ENCODE data around the gene PARD3.

PARD3 gene

GRCh38 chr10:34697351-34698247, 117.5 kb downstream of the PARD3 start:
- TF ChIP-seq, protein P1, sequence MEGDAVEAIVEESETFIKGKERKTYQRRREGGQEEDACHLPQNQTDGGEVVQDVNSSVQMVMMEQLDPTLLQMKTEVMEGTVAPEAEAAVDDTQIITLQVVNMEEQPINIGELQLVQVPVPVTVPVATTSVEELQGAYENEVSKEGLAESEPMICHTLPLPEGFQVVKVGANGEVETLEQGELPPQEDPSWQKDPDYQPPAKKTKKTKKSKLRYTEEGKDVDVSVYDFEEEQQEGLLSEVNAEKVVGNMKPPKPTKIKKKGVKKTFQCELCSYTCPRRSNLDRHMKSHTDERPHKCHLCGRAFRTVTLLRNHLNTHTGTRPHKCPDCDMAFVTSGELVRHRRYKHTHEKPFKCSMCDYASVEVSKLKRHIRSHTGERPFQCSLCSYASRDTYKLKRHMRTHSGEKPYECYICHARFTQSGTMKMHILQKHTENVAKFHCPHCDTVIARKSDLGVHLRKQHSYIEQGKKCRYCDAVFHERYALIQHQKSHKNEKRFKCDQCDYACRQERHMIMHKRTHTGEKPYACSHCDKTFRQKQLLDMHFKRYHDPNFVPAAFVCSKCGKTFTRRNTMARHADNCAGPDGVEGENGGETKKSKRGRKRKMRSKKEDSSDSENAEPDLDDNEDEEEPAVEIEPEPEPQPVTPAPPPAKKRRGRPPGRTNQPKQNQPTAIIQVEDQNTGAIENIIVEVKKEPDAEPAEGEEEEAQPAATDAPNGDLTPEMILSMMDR (IDR thresholded peaks at IDR 0.05): no peak

DNA sequence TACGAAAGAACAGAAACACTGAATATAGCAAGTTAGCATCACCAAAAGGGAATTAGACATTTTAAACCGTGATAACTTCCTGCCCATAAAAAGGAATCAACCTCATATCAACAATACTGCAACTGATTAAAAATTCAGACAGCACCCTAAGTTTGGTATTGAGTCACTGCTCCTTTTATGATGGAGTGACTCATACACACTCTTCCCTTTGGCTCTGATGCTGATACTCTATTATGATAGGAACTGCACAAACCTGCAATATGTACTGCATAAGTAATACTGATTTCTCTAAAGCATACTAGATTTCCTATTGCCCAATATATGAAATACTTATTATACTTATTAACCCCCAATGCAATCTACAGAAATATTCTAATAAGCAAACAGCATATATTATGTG, 118.7 kb downstream of the PARD3 start:
- TF ChIP-seq, protein P1 (IDR thresholded peaks at IDR 0.05): no peak

GRCh38 chr10:34690383-34691049, 124.6 kb downstream of the PARD3 start:
- TF ChIP-seq, protein P1 (IDR thresholded peaks at IDR 0.05): no peak

DNA sequence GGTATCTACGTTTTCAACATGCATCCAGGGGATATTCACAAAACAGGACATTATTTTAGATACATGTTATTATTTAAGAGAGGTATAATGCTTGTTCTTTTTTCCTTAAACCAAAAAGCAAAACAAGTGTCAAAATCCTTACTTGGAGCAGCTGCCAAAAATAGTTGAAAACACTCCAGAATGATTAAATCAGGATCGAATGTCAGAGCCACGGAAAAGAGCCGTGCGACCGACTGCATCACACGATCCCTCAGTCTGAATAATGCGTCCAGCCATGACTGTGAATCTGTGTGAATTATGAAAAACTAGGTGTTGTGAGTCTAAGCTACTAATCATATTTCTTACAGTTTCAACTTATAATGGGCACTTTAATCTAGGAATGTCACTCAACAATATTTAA, 126.0 kb downstream of the PARD3 start:
- TF ChIP-seq, protein P1 (IDR thresholded peaks at IDR 0.05): no peak

DNA sequence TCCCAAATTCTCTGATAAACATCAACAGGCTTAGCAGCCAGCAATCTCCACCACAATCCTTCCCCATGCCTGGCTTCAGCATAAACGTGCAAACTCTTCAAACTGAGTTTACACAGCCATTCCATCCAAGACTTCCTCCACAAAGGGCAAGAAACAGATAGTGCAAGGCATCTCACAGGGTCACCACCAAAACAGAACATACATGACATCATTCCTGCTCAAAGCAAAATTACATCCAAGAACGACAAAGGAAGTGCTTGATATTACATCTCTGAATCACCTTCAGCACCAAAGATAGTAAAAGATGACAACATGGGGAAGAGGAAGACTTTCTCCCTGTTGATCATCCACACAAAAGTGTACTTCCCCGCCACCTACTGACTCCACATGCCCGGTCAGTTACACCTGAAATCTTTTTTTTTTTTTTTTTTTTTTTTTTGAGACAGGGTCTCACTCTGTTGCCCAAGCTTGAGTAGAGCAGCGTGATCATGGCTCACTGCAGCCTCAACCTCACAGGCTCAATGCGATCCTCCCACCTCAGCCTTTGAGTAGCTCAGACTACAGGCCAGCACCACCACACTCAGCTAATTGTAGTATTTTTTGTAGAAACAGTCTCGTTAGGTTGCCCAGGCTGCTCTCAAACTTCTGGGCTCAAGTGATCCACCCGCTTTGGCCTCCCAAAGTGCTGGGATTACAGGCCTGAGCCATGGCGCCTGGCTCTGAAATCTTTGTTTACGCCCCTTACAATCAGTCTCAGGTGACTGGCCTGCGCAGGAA, 127.5 kb downstream of the PARD3 start:
- TF ChIP-seq, protein P1 (IDR thresholded peaks at IDR 0.05): no peak

DNA sequence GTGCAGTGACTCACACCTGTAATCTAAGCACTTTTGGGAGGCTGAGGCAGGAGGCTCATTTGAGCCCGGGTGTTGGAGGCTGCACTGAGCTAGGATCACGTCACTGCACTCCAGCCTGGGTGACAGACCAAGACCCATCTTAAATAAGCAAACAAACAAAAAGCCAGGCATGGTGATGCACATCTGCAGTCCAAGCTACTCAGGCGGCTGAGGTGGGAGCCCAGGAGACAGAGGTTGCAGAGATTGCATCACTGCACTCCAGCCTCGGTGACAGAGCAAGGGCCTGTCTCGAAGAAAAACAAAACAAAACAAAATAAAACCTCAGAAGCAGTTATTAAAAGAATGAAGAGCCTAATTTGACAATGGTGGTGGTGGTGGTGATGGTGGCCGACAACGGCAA, 132.5 kb downstream of the PARD3 start:
- TF ChIP-seq, protein P1 (IDR thresholded peaks at IDR 0.05): no peak

GRCh38 chr10:34681933-34682332, 133.2 kb downstream of the PARD3 start:
- TF ChIP-seq, protein P1 (IDR thresholded peaks at IDR 0.05): no peak

Measured in LNCAP (cell line).